H1 (cell line): ENCODE data around the gene MYLK4. TPM values are rescaled to one million over a fixed set of nuclear protein-coding genes. Genes with fewer than 3 reads are reported as not detected.
A peak's percentile ranks its signal among the peaks of the same experiment; 100 is the strongest.

Experiments
- CTCF ChIA-PET: fragments of 300-600 bp; sonication (Branson Sonifier 250); formaldehyde crosslinking; loops from one replicate; lab custom pipeline; 2021; ENCODE audit not compliant: partially characterized antibody; lab: Charles Lee
- POLR2A ChIA-PET: fragments of 300-600 bp; sonication (Branson Sonifier 250); formaldehyde crosslinking; loops from one replicate; lab custom pipeline; 2021; ENCODE audit warnings: inconsistent platforms; ENCODE audit not compliant: partially characterized antibody; lab: Charles Lee
- DNase-seq, 2 experiments: peaks; one replicate each; pipeline versions ENCODE4 v3.0.0 to v3.0.0-alpha.2; 2010 to 2022; ENCODE audit warnings: low spot score in 2 of 2, low read depth in 1 of 2, mixed read lengths in 1 of 2
- FAIRE-seq: peaks from 2 replicates; lab custom pipeline; 2011; peaks lifted over from hg19 to GRCh38; lab: Jason Lieb, UNC
- H2AFZ ChIP-seq: 2 replicates; pipeline ENCODE4 v1.8.1; 2012; ENCODE audit warnings: low read length, inconsistent platforms
- H2AK5ac ChIP-seq: 2 replicates; pipeline ENCODE4 v1.6.1; 2013; ENCODE audit warnings: low read depth, low read length
- H2BK120ac ChIP-seq: replicated peaks from 2 replicates; pipeline ENCODE3; 2013; ENCODE audit warnings: low read depth, low read length, inconsistent platforms
- H2BK12ac ChIP-seq: 2 replicates; pipeline ENCODE4 v1.6.1; 2013; ENCODE audit warnings: low read depth, low read length
- H2BK15ac ChIP-seq: 2 replicates; pipeline ENCODE4 v1.6.1; 2013; ENCODE audit warnings: low read length
- H2BK20ac ChIP-seq: 2 replicates; pipeline ENCODE4 v1.6.1; 2013; ENCODE audit warnings: low read length
- H2BK5ac ChIP-seq: 2 replicates; pipeline ENCODE4 v1.6.1; 2013; ENCODE audit warnings: low read depth, low read length
- H3K14ac ChIP-seq: 2 replicates; pipeline ENCODE4 v1.6.1; 2013; ENCODE audit warnings: inconsistent platforms; ENCODE audit not compliant: insufficient read length
- H3K18ac ChIP-seq: 2 replicates; pipeline ENCODE4 v1.6.1; 2013; ENCODE audit warnings: low read length; ENCODE audit errors: extremely low read depth
- H3K23ac ChIP-seq: 2 replicates; pipeline ENCODE4 v1.6.1; 2013; ENCODE audit warnings: inconsistent platforms; ENCODE audit not compliant: insufficient read length
- H3K23me2 ChIP-seq: 2 replicates; pipeline ENCODE4 v1.6.1; 2013; ENCODE audit warnings: low read depth, low read length
- H3K27ac ChIP-seq: 2 replicates; pipeline ENCODE4 v1.6.1; 2011; ENCODE audit warnings: low read depth, low read length, inconsistent platforms
- H3K27me3 ChIP-seq, 4 experiments: replicated peaks in 1 of 4; 1 replicate in 1 of 4; 2 replicates in 3 of 4; pipeline versions ENCODE4 v1.6.1 to v1.8.1; 2011 to 2013; ENCODE audit warnings: low read length in 3 of 4, mild to moderate bottlenecking in 3 of 4, inconsistent platforms in 2 of 4, mixed read lengths in 2 of 4, moderate library complexity in 1 of 4; ENCODE audit not compliant: control insufficient read depth in 3 of 4, insufficient read depth in 3 of 4; ENCODE audit errors: extremely low read depth in 1 of 4
- H3K36me3 ChIP-seq, 4 experiments: 2 replicates each; pipeline versions ENCODE4 v1.6.1 to v1.8.1; 2011 to 2013; ENCODE audit warnings: mild to moderate bottlenecking in 4 of 4, low read length in 3 of 4, moderate library complexity in 2 of 4, control low read depth in 1 of 4, inconsistent platforms in 1 of 4; ENCODE audit not compliant: insufficient read depth in 4 of 4, control insufficient read depth in 2 of 4
- H3K4ac ChIP-seq: replicated peaks from 2 replicates; pipeline ENCODE3; 2013; ENCODE audit warnings: low read length, low read depth, mixed read lengths, inconsistent platforms; ENCODE audit not compliant: insufficient read length
- H3K4me1 ChIP-seq, 4 experiments: replicated peaks in 1 of 4; 1 replicate in 1 of 4; 2 replicates in 3 of 4; pipeline versions ENCODE4 v1.6.1 to v1.8.1; 2011 to 2013; ENCODE audit warnings: low read length in 3 of 4, inconsistent platforms in 2 of 4, mixed read lengths in 1 of 4; ENCODE audit not compliant: insufficient read depth in 4 of 4, control insufficient read depth in 3 of 4
- H3K4me2 ChIP-seq, 2 experiments: 2 replicates each; pipeline versions ENCODE4 v1.6.1 to v1.8.1; 2011 to 2013; ENCODE audit warnings: low read depth in 2 of 2, low read length in 2 of 2, control low read depth in 1 of 2, inconsistent platforms in 1 of 2, mild to moderate bottlenecking in 1 of 2; ENCODE audit not compliant: insufficient read depth in 1 of 2
- H3K4me3 ChIP-seq, 4 experiments: fragments of 200-600, 300-600 bp in 1 of 4; sonication (generic), shearing (Covaris generic), sonication (Bioruptor Twin) in 1 of 4; 2 replicates each; pipeline versions ENCODE4 v1.5.1 to v1.8.1; 2011 to 2016; ENCODE audit warnings: low read length in 4 of 4, low read depth in 3 of 4, control low read depth in 2 of 4, inconsistent platforms in 2 of 4, mild to moderate bottlenecking in 2 of 4, mixed read lengths in 1 of 4, moderate library complexity in 1 of 4; ENCODE audit not compliant: insufficient read depth in 2 of 4; ENCODE audit errors: extremely low read depth in 1 of 4
- H3K56ac ChIP-seq: replicated peaks from 2 replicates; pipeline ENCODE3; 2013; ENCODE audit warnings: low read depth, mild to moderate bottlenecking, mixed read lengths, low read length, inconsistent platforms; ENCODE audit not compliant: insufficient read length
- H3K79me1 ChIP-seq: 2 replicates; pipeline ENCODE4 v1.6.1; 2013; ENCODE audit warnings: low read depth, low read length, control low read depth
- H3K79me2 ChIP-seq, 2 experiments: 2 replicates each; pipeline versions ENCODE4 v1.6.1 to v1.8.1; 2012 to 2013; ENCODE audit warnings: low read length in 2 of 2, mild to moderate bottlenecking in 2 of 2, inconsistent platforms in 1 of 2; ENCODE audit not compliant: insufficient read depth in 2 of 2, control insufficient read depth in 1 of 2
- H3K9ac ChIP-seq, 4 experiments: replicated peaks in 1 of 4; 1 replicate in 1 of 4; 2 replicates in 3 of 4; pipeline versions ENCODE4 v1.6.1 to v1.8.1; 2011 to 2013; ENCODE audit warnings: low read depth in 3 of 4, low read length in 3 of 4, control low read depth in 2 of 4, mild to moderate bottlenecking in 2 of 4, moderate library complexity in 2 of 4, inconsistent platforms in 1 of 4; ENCODE audit errors: extremely low read depth in 1 of 4
- H3K9me3 ChIP-seq, 2 experiments: 2 replicates each; pipeline versions ENCODE4 v1.6.1 to v1.8.1; 2012 to 2013; ENCODE audit warnings: mild to moderate bottlenecking in 2 of 2, moderate library complexity in 2 of 2, control low read depth in 1 of 2, inconsistent platforms in 1 of 2, low read depth in 1 of 2, low read length in 1 of 2, mixed read lengths in 1 of 2; ENCODE audit not compliant: insufficient read depth in 2 of 2
- H4K20me1 ChIP-seq, 2 experiments: replicated peaks in 1 of 2; 2 replicates each; pipeline versions ENCODE3 to v1.8.1; 2011 to 2013; ENCODE audit warnings: inconsistent platforms in 2 of 2, low read length in 2 of 2, mild to moderate bottlenecking in 1 of 2; ENCODE audit not compliant: insufficient read depth in 2 of 2, control insufficient read depth in 1 of 2
- H4K5ac ChIP-seq: 2 replicates; pipeline ENCODE4 v1.6.1; 2013; ENCODE audit warnings: low read length, low read depth, mixed read lengths, inconsistent platforms; ENCODE audit not compliant: insufficient read length
- H4K8ac ChIP-seq: 2 replicates; pipeline ENCODE4 v1.8.0; 2013; ENCODE audit warnings: mild to moderate bottlenecking, moderate library complexity, low read length, inconsistent platforms; ENCODE audit not compliant: insufficient read depth; ENCODE audit errors: extremely low read depth
- H4K91ac ChIP-seq: replicated peaks from 2 replicates; pipeline ENCODE3; 2013; ENCODE audit warnings: low read length, mixed read lengths, inconsistent platforms; ENCODE audit not compliant: insufficient read length
- CBX8 ChIP-seq: fragments of 300-800, 300-1000 bp; sonication (generic); IDR thresholded peaks from 2 replicates; pipeline ENCODE4 v1.7.1; 2016; ENCODE audit warnings: low read depth, low read length, borderline replicate concordance
- SAP30 ChIP-seq: fragments of 300-600 bp; sonication (generic); IDR thresholded peaks from 2 replicates; pipeline ENCODE4 v1.7.1; 2012; ENCODE audit warnings: low read length, moderate library complexity, mild to moderate bottlenecking, inconsistent platforms; ENCODE audit not compliant: insufficient read depth, insufficient replicate concordance
- ZNF274 ChIP-seq: IDR thresholded peaks from 2 replicates; pipeline ENCODE4 v1.7.0; 2012; ENCODE audit warnings: low read length, borderline replicate concordance; ENCODE audit errors: extremely low read depth
- WGBS, 2 experiments: shearing (Covaris generic) in 1 of 2; methylation state at CpG; one replicate each; pipeline versions ENCODE4 v1.1.6 to v1.1.7; 2013 to 2015; ENCODE audit warnings: low lambda C conversion rate in 2 of 2, mixed read lengths in 2 of 2, inconsistent platforms in 1 of 2, low coverage in 1 of 2, missing lambda C conversion rate in 1 of 2; ENCODE audit not compliant: insufficient replicate concordance in 2 of 2, insufficient coverage in 1 of 2, insufficient read length in 1 of 2; ENCODE audit errors: extremely low coverage in 1 of 2, missing lambda C conversion rate in 1 of 2; 5-methylcytosine and 5-hydroxymethylcytosine counted together
- polyA plus RNA-seq, 7 experiments: library from polyadenylated mRNA; depleted of rRNA in 3 of 7; stranded (reverse) in 5 of 7; unstranded in 2 of 7; fragments of >200 nt in 5 of 7; fragments of 200-250 nt in 2 of 7; gene quantifications; 1 replicate in 5 of 7; 2 replicates in 1 of 7; 4 replicates in 1 of 7; pipeline versions ENCODE4 v1.2.1 to v1.2.3, GENCODE V29; 2011 to 2013; ENCODE audit warnings: missing spikeins in 2 of 7, mixed read lengths in 2 of 7
- total RNA-seq: library from RNA; stranded (reverse); fragmentation: NEBNext Ultra II Directional; extraction: Animal tissue kit (Norgen Biotek cat#: 25700); gene quantifications from 2 replicates; pipeline ENCODE4 v1.2.1, GENCODE V29; 2021

Gene MYLK4
- total and polyA plus RNA-seq, 2 of the 8 experiments (the other 6 are each of a cell fraction or from before 2014, with no cell fraction given): 0.11 to 0.17 TPM

DNA sequence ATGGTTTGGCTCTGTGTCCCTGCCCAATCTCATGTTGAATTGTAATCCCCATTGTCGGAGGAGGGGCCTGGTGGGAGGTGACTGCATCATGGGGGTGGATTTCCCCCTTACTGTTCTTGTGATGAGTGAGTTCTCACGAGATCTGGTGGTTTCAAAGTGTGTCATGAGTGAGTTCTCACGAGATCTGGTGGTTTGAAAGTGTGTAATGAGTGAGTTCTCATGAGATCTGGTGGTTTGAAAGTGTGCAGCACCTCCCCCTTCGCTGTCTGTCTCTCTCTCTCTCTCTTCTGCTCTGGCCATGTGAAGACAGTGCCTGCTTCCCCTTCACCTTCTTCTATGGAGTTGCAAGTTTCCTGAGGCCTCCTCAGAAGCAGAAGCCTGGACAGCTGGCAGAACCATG is 87.6 kb downstream of the MYLK4 start:
- CTCF ChIA-PET: interaction anchor here (1.3 kb wide), 1 partner anchor 182 kb away, joined by 3 read pairs; no protein-coding TSS in a partner anchor
- FAIRE-seq (no peak), DNase-seq (no peak)
- H2BK120ac ChIP-seq: no peak overlapping the region
- H4K91ac ChIP-seq: no peak overlapping the region
- H2BK20ac ChIP-seq: no peak overlapping the region
- H3K4me3 ChIP-seq: no peak overlapping the region
- H3K14ac ChIP-seq: no peak overlapping the region
- peaks cover 0 to 3% of the 10 kb centered on the region in 2 experiments; a peak in 1 of 4 replicates for H3K9me3 ChIP-seq
- H3K27ac ChIP-seq: no peak overlapping the region
- H3K4me2 ChIP-seq: no peak overlapping the region
- H3K23ac ChIP-seq: no peak overlapping the region
- H2BK5ac ChIP-seq: no peak overlapping the region
- peaks cover 0 to 8% (median 5%) of the 10 kb centered on the region in 4 experiments; a peak in 4 of 7 replicates for H3K4me1 ChIP-seq
- no peaks in the 10 kb centered on the region for H3K23me2 ChIP-seq
- no peak overlapping the region for H4K8ac ChIP-seq
- H2BK12ac ChIP-seq: 0 out of 2 replicates have a peak overlapping the region, but pooled peaks have one; percentile 6
- no peaks in the 10 kb centered on the region for H3K79me1 ChIP-seq
- POLR2A ChIA-PET: interaction anchor here (1.3 kb wide), 1 partner anchor 9 kb away, joined by 4 read pairs; no protein-coding TSS in a partner anchor
- H4K20me1 ChIP-seq: no peaks in the 10 kb centered on the region
- no peak overlapping the region for H3K4ac ChIP-seq
- no peaks in the 10 kb centered on the region for H3K36me3 ChIP-seq
- H3K27me3 ChIP-seq: peaks cover 0 to 2% (median 0%) of the 10 kb centered on the region in 4 experiments; a peak in 1 of 7 replicates
- no peak overlapping the region for H3K9ac ChIP-seq
- TF ChIP-seq CBX8 (no peak), SAP30 (no peak), ZNF274 (peak; percentile 51; the same call in 1 of the 2 replicates)
- TF ChIP-seq, all 59 proteins: peak for 1
- Histone ChIP-seq H2AFZ (no peak overlapping the region), H2BK15ac (no peak overlapping the region), H3K56ac (no peak overlapping the region), H3K79me2 (no peaks in the 10 kb centered on the region), H4K5ac (no peak overlapping the region), H2AK5ac (no peak overlapping the region), H3K18ac (no peak overlapping the region)
- 93% methylated on average over 4 of the region's 4 CpGs; no CpG with 5 or more reads in 1 of the 2 experiments for WGBS, 2 experiments
